ENCODE results near the gene TSNAX.

DNA sequence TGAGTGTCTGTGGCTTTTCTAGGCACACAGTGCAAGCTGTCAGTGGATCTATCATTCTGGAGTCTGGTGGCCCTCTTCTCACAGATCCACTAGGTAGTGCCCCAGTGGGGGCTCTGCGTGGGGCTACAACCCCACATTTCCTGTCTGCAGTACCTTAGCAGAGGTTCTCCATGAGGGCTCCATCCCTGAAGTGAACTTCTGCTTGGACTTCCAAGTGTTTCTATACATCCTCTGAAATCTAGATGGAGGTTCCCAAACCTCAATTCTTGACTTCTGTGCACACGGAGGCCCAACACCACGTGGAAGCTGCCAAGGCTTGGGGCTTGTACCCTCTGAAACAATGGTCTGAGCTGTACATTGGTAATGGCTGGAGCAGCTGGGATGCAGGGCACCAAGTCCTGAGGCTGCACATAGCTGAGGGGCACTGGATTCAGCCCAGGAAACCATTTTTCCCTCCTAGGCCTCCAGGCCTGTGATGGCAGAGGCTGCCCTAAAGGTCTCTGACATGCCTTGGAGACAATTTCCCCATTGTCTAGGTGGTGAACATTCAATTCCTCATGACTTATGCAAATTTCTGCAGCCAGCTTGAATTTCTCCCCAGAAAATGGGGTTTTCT lies 29.2 kb upstream of the TSNAX start:
- TF ChIP-seq, protein P1, sequence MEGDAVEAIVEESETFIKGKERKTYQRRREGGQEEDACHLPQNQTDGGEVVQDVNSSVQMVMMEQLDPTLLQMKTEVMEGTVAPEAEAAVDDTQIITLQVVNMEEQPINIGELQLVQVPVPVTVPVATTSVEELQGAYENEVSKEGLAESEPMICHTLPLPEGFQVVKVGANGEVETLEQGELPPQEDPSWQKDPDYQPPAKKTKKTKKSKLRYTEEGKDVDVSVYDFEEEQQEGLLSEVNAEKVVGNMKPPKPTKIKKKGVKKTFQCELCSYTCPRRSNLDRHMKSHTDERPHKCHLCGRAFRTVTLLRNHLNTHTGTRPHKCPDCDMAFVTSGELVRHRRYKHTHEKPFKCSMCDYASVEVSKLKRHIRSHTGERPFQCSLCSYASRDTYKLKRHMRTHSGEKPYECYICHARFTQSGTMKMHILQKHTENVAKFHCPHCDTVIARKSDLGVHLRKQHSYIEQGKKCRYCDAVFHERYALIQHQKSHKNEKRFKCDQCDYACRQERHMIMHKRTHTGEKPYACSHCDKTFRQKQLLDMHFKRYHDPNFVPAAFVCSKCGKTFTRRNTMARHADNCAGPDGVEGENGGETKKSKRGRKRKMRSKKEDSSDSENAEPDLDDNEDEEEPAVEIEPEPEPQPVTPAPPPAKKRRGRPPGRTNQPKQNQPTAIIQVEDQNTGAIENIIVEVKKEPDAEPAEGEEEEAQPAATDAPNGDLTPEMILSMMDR (IDR thresholded peaks at IDR 0.05 in 2 of 3, conservative IDR thresholded peaks at IDR 0.05 in 1 of 3; ENCODE audit: borderline replicate concordance in 1 of 3, insufficient read depth in 1 of 3, low read depth in 2 of 3, low read length in 2 of 3), result no peak
- TF ChIP-seq, protein P2, sequence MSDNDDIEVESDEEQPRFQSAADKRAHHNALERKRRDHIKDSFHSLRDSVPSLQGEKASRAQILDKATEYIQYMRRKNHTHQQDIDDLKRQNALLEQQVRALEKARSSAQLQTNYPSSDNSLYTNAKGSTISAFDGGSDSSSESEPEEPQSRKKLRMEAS (IDR thresholded peaks at IDR 0.05), result no peak
- TF ChIP-seq POLR2AphosphoS5 (IDR thresholded peaks at IDR 0.05; ENCODE audit: low read depth, low read length) (no peak), POLR2A (IDR thresholded peaks at IDR 0.05; ENCODE audit: borderline replicate concordance, extremely low read depth, insufficient read depth, insufficient read length) (no peak), ZNF274 (IDR thresholded peaks at IDR 0.05; ENCODE audit: low read depth, low read length) (no peak), EZH2phosphoT487 (IDR thresholded peaks at IDR 0.05; ENCODE audit: borderline replicate concordance) (no peak), YY1 (IDR thresholded peaks at IDR 0.05; ENCODE audit: extremely low read depth, insufficient replicate concordance, low read depth, low read length) (no peak), FOSL1 (IDR thresholded peaks at IDR 0.05; ENCODE audit: low read depth) (no peak), CEBPB (IDR thresholded peaks at IDR 0.05; ENCODE audit: low read depth) (no peak), EZH2 (IDR thresholded peaks at IDR 0.05) (no peak), EGR1 (IDR thresholded peaks at IDR 0.05; ENCODE audit: low read depth) (no peak)
- TF ChIP-seq, protein P3, sequence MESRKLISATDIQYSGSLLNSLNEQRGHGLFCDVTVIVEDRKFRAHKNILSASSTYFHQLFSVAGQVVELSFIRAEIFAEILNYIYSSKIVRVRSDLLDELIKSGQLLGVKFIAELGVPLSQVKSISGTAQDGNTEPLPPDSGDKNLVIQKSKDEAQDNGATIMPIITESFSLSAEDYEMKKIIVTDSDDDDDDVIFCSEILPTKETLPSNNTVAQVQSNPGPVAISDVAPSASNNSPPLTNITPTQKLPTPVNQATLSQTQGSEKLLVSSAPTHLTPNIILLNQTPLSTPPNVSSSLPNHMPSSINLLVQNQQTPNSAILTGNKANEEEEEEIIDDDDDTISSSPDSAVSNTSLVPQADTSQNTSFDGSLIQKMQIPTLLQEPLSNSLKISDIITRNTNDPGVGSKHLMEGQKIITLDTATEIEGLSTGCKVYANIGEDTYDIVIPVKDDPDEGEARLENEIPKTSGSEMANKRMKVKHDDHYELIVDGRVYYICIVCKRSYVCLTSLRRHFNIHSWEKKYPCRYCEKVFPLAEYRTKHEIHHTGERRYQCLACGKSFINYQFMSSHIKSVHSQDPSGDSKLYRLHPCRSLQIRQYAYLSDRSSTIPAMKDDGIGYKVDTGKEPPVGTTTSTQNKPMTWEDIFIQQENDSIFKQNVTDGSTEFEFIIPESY (IDR thresholded peaks at IDR 0.05; ENCODE audit: extremely low read depth, insufficient replicate concordance, low read length), result no peak
- TF ChIP-seq, protein P4, sequence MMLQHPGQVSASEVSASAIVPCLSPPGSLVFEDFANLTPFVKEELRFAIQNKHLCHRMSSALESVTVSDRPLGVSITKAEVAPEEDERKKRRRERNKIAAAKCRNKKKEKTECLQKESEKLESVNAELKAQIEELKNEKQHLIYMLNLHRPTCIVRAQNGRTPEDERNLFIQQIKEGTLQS (IDR thresholded peaks at IDR 0.05), result no peak
